WTC11 (cell line): ENCODE data around the gene EEF2.

Experiments
- JUN ChIP-seq: sonication (generic); formaldehyde crosslinking; IDR thresholded peaks from 2 replicates; pipeline ENCODE4 v1.8.0; 2023; ENCODE audit warnings: mild to moderate bottlenecking, missing genetic modification reagents
- NR3C1 ChIP-seq: sonication (generic); formaldehyde crosslinking; conservative IDR thresholded peaks from 2 replicates; pipeline ENCODE4 v1.8.1; 2023; ENCODE audit warnings: low read depth, mild to moderate bottlenecking, missing genetic modification reagents
- TF ChIP-seq, protein P1 (sequence below): sonication (generic); formaldehyde crosslinking; IDR thresholded peaks from 2 replicates; pipeline ENCODE4 v1.8.1; 2022; ENCODE audit warnings: low read depth, mild to moderate bottlenecking, moderate library complexity, missing genetic modification reagents, borderline replicate concordance
- TF ChIP-seq, protein P2 (sequence below): fragments of 200-600 bp; IDR thresholded peaks from 2 replicates; pipeline ENCODE4 v1.8.0; 2022; ENCODE audit warnings: antibody characterized with exemption

DNA sequence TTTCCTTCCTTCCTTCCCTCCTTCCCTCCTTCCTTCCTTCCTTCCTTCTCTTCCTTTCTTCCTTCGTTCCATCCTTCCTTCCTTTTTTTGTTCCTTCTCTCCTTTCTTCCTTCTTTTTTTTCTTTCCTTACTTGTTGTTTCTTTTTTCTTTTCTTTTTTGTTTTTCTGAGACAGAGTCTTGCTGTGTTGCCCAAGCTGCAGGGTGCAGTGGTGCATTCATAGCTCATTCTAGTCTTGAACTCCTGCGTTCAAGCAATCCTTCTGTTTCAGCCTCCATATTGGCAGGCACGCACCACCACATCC, 5.5 kb upstream of the EEF2 start:
- TF ChIP-seq, protein P1, sequence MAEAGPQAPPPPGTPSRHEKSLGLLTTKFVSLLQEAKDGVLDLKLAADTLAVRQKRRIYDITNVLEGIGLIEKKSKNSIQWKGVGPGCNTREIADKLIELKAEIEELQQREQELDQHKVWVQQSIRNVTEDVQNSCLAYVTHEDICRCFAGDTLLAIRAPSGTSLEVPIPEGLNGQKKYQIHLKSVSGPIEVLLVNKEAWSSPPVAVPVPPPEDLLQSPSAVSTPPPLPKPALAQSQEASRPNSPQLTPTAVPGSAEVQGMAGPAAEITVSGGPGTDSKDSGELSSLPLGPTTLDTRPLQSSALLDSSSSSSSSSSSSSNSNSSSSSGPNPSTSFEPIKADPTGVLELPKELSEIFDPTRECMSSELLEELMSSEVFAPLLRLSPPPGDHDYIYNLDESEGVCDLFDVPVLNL (CRISPR knock-in tag) = no peak
- TF ChIP-seq JUN (CRISPR knock-in tag) (no peak), NR3C1 (no peak)
- TF ChIP-seq, protein P2, sequence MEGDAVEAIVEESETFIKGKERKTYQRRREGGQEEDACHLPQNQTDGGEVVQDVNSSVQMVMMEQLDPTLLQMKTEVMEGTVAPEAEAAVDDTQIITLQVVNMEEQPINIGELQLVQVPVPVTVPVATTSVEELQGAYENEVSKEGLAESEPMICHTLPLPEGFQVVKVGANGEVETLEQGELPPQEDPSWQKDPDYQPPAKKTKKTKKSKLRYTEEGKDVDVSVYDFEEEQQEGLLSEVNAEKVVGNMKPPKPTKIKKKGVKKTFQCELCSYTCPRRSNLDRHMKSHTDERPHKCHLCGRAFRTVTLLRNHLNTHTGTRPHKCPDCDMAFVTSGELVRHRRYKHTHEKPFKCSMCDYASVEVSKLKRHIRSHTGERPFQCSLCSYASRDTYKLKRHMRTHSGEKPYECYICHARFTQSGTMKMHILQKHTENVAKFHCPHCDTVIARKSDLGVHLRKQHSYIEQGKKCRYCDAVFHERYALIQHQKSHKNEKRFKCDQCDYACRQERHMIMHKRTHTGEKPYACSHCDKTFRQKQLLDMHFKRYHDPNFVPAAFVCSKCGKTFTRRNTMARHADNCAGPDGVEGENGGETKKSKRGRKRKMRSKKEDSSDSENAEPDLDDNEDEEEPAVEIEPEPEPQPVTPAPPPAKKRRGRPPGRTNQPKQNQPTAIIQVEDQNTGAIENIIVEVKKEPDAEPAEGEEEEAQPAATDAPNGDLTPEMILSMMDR = no peak
